Measurements from ENCODE around the gene PSMC3.

The PSMC3 gene

DNA sequence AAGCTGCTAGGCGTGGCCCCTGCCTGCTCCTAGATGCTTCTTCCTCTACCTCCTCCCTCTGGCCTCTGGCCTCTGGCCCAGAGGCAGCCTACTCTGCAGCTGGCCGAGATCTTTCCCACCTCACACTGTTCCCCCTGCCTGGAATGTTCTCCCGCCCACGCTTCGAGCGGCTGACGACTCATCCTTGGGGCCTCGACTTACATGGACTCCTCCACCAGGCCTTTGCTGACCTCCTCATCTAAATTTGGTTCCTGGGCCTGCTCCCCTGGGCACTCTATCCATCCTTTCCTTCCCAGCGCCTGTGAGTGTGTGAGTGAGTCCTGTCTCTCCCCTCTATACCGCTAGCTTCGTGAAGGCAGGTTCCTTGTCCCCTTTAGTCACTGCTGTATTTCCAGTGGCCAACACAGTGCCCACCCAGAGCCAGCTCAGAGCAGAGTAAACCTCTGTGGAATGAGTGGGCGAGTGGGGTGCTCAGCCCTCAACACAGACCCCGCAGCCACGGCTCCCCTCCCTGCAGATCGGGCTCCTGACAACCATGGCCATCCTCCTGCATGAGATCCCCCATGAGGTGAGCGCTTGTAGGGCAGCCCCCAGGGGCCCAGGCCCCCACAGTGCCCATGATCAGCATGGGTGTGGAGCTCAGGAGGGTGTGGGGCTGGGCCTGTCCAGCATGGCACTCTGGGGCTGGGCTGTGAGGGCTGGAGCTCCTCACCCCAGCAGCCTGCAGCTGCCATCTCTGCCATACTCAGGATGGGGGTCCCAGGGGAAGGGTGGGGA is 12.1 kb downstream of the PSMC3 start:
- TF ChIP-seq TEAD4 (IDR thresholded peaks at IDR 0.05) (no peak), CREB1 (IDR thresholded peaks at IDR 0.05; ENCODE audit: low read depth) (no peak), RAD21 (IDR thresholded peaks at IDR 0.05; ENCODE audit: low read depth) (no peak), CEBPB (IDR thresholded peaks at IDR 0.05) (no peak), FOXM1 (IDR thresholded peaks at IDR 0.05; ENCODE audit: borderline replicate concordance, low read depth) (no peak)
- TF ChIP-seq, protein P1, sequence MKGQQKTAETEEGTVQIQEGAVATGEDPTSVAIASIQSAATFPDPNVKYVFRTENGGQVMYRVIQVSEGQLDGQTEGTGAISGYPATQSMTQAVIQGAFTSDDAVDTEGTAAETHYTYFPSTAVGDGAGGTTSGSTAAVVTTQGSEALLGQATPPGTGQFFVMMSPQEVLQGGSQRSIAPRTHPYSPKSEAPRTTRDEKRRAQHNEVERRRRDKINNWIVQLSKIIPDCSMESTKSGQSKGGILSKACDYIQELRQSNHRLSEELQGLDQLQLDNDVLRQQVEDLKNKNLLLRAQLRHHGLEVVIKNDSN (IDR thresholded peaks at IDR 0.05) = no peak
- TF ChIP-seq, protein P2, sequence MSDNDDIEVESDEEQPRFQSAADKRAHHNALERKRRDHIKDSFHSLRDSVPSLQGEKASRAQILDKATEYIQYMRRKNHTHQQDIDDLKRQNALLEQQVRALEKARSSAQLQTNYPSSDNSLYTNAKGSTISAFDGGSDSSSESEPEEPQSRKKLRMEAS (IDR thresholded peaks at IDR 0.05) = no peak
- TF ChIP-seq, protein P3, sequence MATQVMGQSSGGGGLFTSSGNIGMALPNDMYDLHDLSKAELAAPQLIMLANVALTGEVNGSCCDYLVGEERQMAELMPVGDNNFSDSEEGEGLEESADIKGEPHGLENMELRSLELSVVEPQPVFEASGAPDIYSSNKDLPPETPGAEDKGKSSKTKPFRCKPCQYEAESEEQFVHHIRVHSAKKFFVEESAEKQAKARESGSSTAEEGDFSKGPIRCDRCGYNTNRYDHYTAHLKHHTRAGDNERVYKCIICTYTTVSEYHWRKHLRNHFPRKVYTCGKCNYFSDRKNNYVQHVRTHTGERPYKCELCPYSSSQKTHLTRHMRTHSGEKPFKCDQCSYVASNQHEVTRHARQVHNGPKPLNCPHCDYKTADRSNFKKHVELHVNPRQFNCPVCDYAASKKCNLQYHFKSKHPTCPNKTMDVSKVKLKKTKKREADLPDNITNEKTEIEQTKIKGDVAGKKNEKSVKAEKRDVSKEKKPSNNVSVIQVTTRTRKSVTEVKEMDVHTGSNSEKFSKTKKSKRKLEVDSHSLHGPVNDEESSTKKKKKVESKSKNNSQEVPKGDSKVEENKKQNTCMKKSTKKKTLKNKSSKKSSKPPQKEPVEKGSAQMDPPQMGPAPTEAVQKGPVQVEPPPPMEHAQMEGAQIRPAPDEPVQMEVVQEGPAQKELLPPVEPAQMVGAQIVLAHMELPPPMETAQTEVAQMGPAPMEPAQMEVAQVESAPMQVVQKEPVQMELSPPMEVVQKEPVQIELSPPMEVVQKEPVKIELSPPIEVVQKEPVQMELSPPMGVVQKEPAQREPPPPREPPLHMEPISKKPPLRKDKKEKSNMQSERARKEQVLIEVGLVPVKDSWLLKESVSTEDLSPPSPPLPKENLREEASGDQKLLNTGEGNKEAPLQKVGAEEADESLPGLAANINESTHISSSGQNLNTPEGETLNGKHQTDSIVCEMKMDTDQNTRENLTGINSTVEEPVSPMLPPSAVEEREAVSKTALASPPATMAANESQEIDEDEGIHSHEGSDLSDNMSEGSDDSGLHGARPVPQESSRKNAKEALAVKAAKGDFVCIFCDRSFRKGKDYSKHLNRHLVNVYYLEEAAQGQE (IDR thresholded peaks at IDR 0.05; ENCODE audit: low read depth) = no peak

DNA sequence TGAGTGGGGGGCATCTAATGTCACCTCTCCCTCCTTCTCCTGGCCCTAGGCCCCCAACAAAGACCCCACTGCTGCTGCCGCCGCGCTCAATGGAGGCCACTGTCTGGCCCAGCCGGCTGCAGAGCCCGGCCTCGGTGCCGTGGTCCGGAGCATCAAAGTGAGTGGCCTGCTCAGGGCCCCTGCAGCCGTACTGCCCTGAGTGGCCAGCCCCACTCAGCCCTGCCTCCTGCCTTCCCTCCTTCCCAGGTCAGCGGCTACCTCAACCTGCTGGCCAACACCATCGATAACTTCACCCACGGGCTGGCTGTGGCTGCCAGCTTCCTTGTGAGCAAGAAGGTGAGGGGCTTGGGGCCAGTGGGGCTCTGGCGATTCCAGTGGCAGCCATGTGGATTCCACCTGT is 12.9 kb downstream of the PSMC3 start:
- TF ChIP-seq, protein P2 (IDR thresholded peaks at IDR 0.05) = no peak
- TF ChIP-seq EGR1 (IDR thresholded peaks at IDR 0.05) = no peak
- no peak for TF ChIP-seq EP300 (IDR thresholded peaks at IDR 0.05; ENCODE audit: borderline replicate concordance)
- no peak for TF ChIP-seq TEAD4 (IDR thresholded peaks at IDR 0.05)

DNA sequence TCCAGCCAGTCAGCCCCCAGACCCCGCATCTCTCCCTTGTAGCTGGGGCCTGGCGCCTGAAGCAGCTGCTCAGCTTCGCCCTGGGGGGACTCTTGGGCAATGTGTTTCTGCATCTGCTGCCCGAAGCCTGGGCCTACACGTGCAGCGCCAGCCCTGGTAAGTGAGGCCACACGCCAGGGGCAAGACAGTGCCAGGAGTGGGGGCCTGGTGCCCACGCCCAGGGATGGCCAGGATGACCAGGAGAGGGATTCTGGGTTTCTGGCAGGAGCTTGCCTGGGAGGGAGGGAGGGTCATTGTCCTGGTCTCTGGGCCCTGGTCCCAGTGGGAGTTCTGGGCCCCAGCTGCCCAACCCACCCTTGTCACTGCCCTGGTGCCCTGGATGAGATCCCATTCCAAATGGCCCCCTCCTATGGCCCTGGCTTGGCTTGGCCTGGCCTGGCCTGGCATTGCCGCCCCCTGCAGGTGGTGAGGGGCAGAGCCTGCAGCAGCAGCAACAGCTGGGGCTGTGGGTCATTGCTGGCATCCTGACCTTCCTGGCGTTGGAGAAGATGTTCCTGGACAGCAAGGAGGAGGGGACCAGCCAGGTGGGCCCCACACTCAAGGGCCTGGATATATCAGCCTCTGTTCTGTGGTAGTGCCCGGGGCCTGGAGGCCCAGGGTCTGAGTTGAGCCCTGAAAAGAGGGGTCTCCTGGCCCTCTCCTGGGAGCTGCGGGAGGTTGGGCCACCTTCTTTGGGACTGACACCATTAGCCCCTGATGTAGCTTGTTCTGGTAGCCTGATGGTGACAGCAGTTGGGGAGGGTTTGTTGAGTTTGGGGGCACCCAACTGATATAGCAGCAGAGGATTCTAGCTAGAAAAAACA is 14.1 kb downstream of the PSMC3 start:
- TF ChIP-seq, protein P1 (IDR thresholded peaks at IDR 0.05) = no peak
- TF ChIP-seq YY1 (IDR thresholded peaks at IDR 0.05; ENCODE audit: low read depth) = 0 out of 2 replicates have a peak, but pooled peaks have one; percentile 23
- TF ChIP-seq RAD21 (IDR thresholded peaks at IDR 0.05; ENCODE audit: low read depth) = peak; percentile 60; the same call in 1 of the 2 replicates

DNA sequence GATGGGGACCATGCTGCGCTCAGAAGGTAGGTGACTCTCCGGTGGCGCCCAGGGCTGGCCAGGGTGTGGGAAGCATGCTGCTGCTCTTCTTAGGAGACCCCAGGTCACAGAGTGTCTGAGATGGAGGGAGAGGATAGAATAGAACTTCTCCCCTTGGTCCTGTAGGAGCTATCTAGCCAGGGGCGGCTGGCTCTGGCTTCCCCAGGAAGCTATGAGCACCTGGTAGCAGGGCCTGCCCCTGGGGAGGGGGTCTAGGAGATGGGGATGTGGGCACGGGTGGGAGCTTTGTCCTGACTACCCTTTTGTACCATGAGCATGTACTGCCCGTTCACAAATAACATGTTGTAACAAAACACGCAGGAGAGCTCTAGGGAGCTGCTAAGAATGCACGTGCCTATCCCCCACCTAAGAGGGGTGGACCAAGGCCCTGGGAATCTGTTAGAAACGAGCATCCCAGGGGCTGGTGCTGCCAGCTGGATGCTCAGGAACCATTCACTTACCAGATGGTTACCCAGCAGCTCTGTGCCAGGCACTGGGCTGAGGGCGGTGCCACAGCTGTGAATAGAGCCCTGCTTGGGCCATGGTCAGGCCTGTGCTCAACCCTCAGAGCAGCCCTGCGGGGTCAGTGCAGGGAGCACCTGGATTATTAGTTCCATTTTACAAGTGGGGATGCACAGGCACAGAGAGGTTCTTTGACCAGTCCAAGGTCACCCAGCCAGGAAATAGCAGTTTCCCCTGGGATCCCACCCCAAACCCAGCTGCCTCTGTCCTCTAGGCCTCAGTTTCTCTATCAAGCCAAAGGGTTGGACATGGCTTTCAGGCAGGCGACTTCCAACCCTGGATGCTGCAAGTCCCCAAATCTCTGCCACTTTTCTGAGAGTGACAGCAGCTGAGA is 15.6 kb downstream of the PSMC3 start:
- TF ChIP-seq TCF12 (IDR thresholded peaks at IDR 0.05; ENCODE audit: low read depth) (no peak), EP300 (IDR thresholded peaks at IDR 0.05; ENCODE audit: borderline replicate concordance) (no peak)
- TF ChIP-seq, protein P3 (IDR thresholded peaks at IDR 0.05; ENCODE audit: low read depth) = no peak

DNA sequence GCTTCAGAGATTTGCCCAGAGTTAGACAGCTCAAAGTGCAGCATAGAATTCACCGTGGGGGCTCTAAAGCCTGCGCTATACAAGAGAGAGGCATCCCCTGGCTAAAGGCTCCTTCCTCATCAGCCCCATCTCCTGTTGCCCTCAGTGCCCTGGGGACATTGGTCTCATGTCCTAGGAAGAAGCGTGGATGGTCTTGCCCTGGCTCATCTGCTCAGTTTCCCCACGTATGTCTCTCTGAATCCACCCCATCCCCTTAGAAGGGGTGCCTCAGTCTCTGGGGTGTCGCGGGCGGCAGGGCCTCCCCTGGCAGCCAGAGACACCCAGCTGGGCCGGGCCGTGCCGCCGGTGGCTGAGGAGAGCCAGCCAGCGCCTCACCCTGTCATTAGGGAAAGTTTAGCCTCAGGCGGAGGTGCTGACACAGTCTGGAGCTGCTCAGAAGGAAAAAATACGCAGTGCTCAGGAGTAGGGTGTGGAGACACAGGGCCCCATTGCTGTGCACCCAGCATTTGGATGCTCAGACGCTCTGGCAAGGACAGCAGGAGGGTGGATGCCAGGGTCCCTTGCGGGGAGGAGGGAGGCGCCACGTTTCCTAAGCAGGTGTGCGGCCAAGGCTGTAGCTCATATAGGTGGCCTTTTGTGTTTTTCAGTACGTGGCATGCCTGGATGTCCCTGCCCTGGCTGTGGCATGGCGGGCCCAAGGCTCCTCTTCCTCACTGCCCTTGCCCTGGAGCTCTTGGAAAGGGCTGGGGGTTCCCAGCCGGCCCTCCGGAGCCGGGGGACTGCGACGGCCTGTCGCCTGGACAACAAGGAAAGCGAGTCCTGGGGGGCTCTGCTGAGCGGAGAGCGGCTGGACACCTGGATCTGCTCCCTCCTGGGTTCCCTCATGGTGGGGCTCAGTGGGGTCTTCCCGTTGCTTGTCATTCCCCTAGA is 16.5 kb downstream of the PSMC3 start:
- no peak for TF ChIP-seq FOXM1 (IDR thresholded peaks at IDR 0.05; ENCODE audit: borderline replicate concordance, low read depth)
- no peak for TF ChIP-seq RAD21 (IDR thresholded peaks at IDR 0.05; ENCODE audit: low read depth)
- no peak for TF ChIP-seq YY1 (IDR thresholded peaks at IDR 0.05; ENCODE audit: low read depth)
- TF ChIP-seq TAF1 (IDR thresholded peaks at IDR 0.05; ENCODE audit: low read depth) = no peak
- no peak for TF ChIP-seq NFIC (IDR thresholded peaks at IDR 0.05)
- no peak for TF ChIP-seq EP300 (IDR thresholded peaks at IDR 0.05; ENCODE audit: borderline replicate concordance)
- TF ChIP-seq TCF12 (IDR thresholded peaks at IDR 0.05; ENCODE audit: low read depth) = no peak
- TF ChIP-seq, protein P1 (IDR thresholded peaks at IDR 0.05) = no peak
- TF ChIP-seq EGR1 (IDR thresholded peaks at IDR 0.05) = no peak
- no peak for TF ChIP-seq CREB1 (IDR thresholded peaks at IDR 0.05; ENCODE audit: low read depth)
- TF ChIP-seq ZBTB7A (IDR thresholded peaks at IDR 0.05; ENCODE audit: low read depth) = no peak
- TF ChIP-seq CEBPB (IDR thresholded peaks at IDR 0.05) = no peak
- TF ChIP-seq, protein P3 (IDR thresholded peaks at IDR 0.05; ENCODE audit: low read depth) = no peak

Measured in Ishikawa (cell line).